Stimulated activated naive CD8-positive, alpha-beta T cell treated with anti-CD3 and anti-CD28 coated beads, Interleukin-15, Interleukin-2, amounts not matched to agents 100 ng/mL and 50 ng/mL, for 24 hours (primary cell): ENCODE results near the gene SLC6A1.

Source experiments
- H3K27ac Mint-ChIP-seq: one replicate; pipeline ENCODE4 v1.8.0; 2021; ENCODE audit warnings: mild to moderate bottlenecking, mixed read lengths
- H3K27me3 Mint-ChIP-seq: one replicate; pipeline ENCODE4 v1.8.0; 2021; ENCODE audit warnings: mixed read lengths
- H3K36me3 Mint-ChIP-seq: one replicate; pipeline ENCODE4 v1.8.0; 2021; ENCODE audit warnings: low read depth, mixed read lengths
- H3K4me1 Mint-ChIP-seq: one replicate; pipeline ENCODE4 v1.8.0; 2021; ENCODE audit warnings: low read depth, mixed read lengths
- H3K4me3 Mint-ChIP-seq: one replicate; pipeline ENCODE4 v1.8.0; 2021; ENCODE audit warnings: mild to moderate bottlenecking, mixed read lengths
- H3K9me3 Mint-ChIP-seq: one replicate; pipeline ENCODE4 v1.8.0; 2021; ENCODE audit warnings: mixed read lengths

SLC6A1 gene

DNA sequence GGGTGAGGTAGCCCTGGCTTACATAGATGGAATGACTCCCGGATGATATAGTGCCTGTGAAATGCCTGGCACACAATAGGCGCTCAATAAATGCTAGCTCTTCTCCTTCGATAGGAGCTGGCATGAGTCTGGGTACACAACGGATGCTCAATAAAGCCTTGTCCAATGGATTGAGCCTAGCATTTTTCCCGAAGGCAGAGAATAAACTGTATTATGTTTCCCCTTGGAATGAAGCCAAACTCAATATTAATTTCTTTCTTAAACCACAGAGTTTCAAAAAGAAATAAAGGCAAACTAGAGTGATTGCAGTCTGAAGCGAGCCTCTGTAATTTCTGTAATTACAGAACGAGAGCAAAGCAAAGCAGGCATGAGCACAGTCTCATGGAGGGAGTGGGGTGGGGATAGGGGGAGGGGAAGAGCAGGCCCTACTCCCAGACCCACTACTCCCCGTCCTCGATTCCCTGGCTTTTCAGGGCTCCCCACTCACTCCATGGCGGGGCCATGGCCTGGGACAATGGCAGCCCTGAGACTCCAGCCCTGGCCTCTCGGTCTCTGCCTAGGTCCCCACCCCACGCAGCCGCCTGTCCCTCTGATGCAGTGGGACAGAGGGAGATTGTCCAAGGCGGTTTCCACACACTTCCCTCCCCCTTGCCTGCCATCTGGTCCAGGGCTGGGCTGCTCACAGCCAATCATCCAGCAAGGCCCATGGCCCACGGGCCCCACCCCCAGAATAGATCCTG, 18.0 kb downstream of the SLC6A1 start:
- no peak overlapping the region for H3K27ac Mint-ChIP-seq
- H3K27me3 Mint-ChIP-seq = peaks cover 5% of the 10 kb centered on the region
- no peak overlapping the region for H3K4me3 Mint-ChIP-seq
- H3K9me3 Mint-ChIP-seq = no peaks in the 10 kb centered on the region
- no peaks in the 10 kb centered on the region for H3K4me1 Mint-ChIP-seq
- H3K36me3 Mint-ChIP-seq = no peaks in the 10 kb centered on the region

DNA sequence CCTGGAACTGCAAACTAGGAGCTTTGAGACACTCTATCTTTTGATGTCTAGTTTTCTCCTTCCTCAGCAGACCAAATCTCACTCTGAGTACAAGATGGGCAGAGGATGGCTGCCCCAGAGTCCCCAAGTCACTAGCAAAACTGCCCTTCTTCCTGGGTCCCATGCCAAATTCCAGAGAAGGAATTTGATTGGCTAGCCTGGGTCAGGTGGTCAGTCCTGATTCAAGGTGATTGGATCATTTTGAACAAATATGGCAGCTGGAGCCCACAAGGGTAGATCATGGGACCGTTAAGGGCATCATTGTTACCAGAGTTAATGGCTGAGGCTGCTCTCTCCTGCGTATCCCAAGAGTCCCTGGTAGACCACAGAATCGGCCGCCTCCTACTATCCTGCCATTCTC, 21.7 kb downstream of the SLC6A1 start:
- no peak overlapping the region for H3K27ac Mint-ChIP-seq
- H3K9me3 Mint-ChIP-seq = no peaks in the 10 kb centered on the region
- H3K4me3 Mint-ChIP-seq = no peak overlapping the region
- H3K36me3 Mint-ChIP-seq = no peaks in the 10 kb centered on the region
- H3K4me1 Mint-ChIP-seq = no peaks in the 10 kb centered on the region
- peaks cover 7% of the 10 kb centered on the region for H3K27me3 Mint-ChIP-seq

DNA sequence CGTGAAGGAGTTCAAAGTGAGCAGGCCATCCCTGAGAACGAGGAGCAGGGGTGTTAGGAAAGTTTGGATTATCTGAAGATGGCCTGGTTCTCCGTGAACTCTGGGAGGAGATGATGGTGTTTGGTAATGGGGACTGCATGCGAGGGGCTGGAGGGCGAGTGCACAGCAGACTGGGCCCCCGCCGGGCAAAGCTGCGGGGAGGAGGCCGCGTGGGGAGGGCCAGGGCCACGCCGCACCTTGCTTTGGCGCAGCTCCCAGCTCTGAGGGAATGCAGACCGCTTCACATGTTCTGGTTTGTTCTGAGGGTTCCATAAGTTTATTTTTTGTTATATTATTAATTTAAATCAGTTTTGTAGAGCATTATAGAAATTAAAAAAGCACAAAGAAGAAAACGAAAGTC, 22.2 kb downstream of the SLC6A1 start:
- peaks cover 7% of the 10 kb centered on the region for H3K27me3 Mint-ChIP-seq
- H3K36me3 Mint-ChIP-seq = no peaks in the 10 kb centered on the region
- H3K27ac Mint-ChIP-seq = no peak overlapping the region
- H3K4me1 Mint-ChIP-seq = no peaks in the 10 kb centered on the region
- no peaks in the 10 kb centered on the region for H3K9me3 Mint-ChIP-seq
- no peak overlapping the region for H3K4me3 Mint-ChIP-seq

DNA sequence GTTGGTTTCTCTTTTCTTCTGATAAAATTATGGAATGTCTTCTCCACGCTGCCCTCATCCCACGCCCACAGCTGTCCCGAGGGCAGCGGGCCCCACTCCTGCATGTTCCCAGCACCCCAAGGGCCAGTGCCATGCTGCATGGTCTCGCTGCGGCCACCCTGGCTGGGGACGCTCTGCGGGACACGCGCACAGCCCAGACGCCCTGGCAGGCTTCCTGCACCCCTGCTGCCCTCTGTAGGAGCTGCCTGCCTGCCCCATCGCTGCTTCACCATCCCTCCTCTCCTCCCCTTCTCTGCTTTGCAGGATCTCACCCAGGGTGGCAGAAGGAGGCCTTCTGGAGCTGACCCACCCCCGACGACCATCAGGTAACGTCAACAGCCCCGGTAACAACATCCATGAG, 22.8 kb downstream of the SLC6A1 start:
- Mint-ChIP-seq H3K4me3 (no peak overlapping the region), H3K36me3 (no peaks in the 10 kb centered on the region), H3K4me1 (no peaks in the 10 kb centered on the region), H3K27ac (no peak overlapping the region), H3K27me3 (peaks cover 7% of the 10 kb centered on the region), H3K9me3 (no peaks in the 10 kb centered on the region)

DNA sequence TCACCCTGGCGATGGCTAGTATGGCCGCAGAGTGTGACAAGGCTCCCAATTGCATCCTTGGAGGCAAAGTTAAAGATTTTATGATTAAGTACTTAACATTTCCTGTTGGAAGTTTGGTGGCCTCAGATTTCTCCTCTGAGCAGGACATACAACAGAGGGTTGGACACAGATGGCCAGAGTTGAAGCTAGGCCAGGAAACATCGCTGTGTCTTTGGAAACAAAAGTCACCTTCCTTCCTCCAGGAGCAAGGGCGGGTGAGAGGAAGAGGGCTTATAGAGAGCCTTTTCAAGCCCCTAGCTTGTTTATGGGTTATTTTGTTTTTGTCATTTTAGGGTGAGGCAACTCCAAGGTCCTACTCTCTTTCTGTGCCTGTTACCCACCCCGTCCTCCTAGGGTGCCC, 24.2 kb downstream of the SLC6A1 start:
- no peaks in the 10 kb centered on the region for H3K9me3 Mint-ChIP-seq
- no peak overlapping the region for H3K4me3 Mint-ChIP-seq
- H3K27me3 Mint-ChIP-seq = peaks cover 7% of the 10 kb centered on the region
- no peak overlapping the region for H3K27ac Mint-ChIP-seq
- H3K4me1 Mint-ChIP-seq = no peaks in the 10 kb centered on the region
- no peaks in the 10 kb centered on the region for H3K36me3 Mint-ChIP-seq

DNA sequence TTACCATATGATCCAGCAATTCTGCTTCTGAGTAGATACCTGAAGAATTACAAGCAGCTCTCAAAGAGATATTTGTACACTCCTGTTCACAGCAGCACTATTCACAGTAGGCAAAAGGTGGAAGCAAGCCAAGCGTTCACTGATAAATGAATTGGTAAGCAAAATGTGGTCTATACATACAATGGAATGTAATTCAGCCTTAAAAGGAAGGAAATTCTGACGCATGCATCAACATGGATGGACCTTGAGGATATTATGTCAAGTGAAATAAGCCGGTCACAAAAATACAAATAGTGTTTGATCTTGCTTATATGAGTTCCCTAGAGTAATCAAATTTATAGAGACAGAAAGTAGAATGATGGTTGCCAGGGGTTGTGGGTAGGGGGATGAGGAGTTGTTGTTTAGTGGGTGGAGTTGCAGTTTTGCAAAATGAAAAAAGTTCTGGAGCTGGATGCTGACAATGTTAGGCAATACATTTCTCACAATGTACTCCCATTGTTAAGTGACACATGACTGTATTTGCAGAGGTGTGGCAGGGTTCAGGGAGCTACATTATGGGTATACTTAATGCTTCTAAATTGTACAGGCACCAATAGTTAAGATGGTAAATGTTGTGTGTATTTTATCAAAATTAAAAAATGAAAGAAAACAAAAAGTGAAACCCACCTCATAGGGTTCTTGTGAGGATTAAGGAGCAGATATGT, 26.7 kb downstream of the SLC6A1 start:
- Mint-ChIP-seq H3K36me3 (no peaks in the 10 kb centered on the region), H3K27me3 (peaks cover 3% of the 10 kb centered on the region), H3K4me3 (no peak overlapping the region), H3K9me3 (no peaks in the 10 kb centered on the region), H3K4me1 (no peaks in the 10 kb centered on the region), H3K27ac (no peak overlapping the region)

DNA sequence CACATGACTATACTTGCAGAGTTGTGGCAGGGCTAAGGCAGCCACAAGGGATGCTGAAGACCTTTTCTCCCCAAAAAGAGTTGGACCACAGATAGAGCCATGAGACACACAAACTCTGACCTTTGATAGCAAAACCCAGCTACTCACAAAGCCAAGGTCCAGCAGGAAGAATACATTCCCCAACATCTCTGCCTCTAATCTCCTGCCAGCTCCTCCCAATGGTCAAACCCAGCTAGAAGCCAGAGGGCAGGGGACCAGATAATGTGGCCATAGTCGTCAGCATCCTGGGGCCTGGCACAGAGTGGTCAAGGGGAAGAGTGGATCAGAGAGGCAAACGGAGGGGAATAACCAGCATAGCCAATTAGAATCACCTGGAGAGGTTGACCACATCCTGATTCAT, 28.2 kb downstream of the SLC6A1 start:
- H3K36me3 Mint-ChIP-seq = no peaks in the 10 kb centered on the region
- H3K9me3 Mint-ChIP-seq = no peaks in the 10 kb centered on the region
- no peak overlapping the region for H3K27ac Mint-ChIP-seq
- no peaks in the 10 kb centered on the region for H3K4me1 Mint-ChIP-seq
- H3K27me3 Mint-ChIP-seq = peaks cover 3% of the 10 kb centered on the region
- no peak overlapping the region for H3K4me3 Mint-ChIP-seq

DNA sequence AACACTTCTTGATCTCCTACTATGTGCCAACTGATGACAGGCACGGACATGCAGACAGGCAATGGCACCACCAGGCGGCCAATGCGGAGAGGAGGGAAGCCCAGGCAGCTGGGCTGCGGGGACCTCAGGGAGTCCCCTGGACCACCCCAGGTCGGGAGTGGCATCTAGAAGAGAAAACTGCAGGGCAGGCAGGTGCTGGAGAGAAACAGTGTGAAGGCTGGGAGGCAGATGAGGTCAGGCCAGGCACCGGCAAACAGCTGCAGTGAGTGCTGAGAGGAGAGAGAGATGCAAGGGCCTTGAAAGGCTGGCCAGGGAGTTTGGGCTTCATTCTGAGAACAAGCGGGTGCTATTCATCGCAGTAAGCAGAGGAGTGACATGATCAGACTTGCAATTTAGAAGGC, 29.1 kb downstream of the SLC6A1 start:
- Mint-ChIP-seq H3K36me3 (no peaks in the 10 kb centered on the region), H3K4me1 (no peaks in the 10 kb centered on the region), H3K27ac (no peak overlapping the region), H3K9me3 (peaks cover 4% of the 10 kb centered on the region), H3K4me3 (no peak overlapping the region), H3K27me3 (peaks cover 3% of the 10 kb centered on the region)

DNA sequence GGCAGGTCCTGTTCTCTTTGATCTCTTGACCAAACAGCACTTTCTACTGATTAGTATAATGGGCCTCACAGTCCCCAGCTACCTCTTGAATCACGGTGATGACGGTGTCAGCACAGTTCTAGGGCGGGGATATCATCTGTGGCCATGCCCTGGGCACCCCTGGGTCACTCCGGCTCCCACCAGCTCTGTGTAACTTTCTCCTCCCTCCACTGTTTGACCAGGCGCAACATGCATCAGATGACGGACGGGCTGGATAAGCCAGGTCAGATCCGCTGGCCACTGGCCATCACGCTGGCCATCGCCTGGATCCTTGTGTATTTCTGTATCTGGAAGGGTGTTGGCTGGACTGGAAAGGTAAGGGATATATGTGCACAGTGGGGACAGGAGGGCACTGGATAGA, 29.6 kb downstream of the SLC6A1 start:
- Mint-ChIP-seq H3K27ac (no peak overlapping the region), H3K36me3 (no peaks in the 10 kb centered on the region), H3K27me3 (peaks cover 3% of the 10 kb centered on the region), H3K4me3 (no peak overlapping the region), H3K9me3 (peaks cover 8% of the 10 kb centered on the region), H3K4me1 (no peaks in the 10 kb centered on the region)

DNA sequence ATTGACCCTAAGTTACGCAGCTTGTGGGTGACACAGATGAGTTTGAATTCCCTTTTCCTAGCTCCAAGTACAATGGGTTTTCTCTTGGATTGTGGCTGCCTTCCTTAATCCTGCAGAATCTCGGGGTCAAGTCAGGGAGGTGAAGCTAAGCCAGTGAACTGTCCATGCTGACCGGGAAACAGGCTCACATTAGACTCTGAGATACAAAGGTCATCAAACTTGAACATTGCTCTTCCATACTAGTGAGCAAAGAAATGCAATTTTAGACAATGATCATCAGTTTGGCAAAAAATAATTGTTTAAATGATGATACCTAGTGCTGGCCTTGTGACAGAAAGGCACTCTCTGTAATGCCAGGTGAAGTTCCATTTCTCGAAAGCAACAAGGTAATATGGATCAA, 31.6 kb downstream of the SLC6A1 start:
- Mint-ChIP-seq H3K27me3 (no peaks in the 10 kb centered on the region), H3K27ac (no peak overlapping the region), H3K4me1 (no peaks in the 10 kb centered on the region), H3K9me3 (peaks cover 8% of the 10 kb centered on the region), H3K4me3 (no peak overlapping the region), H3K36me3 (no peaks in the 10 kb centered on the region)

DNA sequence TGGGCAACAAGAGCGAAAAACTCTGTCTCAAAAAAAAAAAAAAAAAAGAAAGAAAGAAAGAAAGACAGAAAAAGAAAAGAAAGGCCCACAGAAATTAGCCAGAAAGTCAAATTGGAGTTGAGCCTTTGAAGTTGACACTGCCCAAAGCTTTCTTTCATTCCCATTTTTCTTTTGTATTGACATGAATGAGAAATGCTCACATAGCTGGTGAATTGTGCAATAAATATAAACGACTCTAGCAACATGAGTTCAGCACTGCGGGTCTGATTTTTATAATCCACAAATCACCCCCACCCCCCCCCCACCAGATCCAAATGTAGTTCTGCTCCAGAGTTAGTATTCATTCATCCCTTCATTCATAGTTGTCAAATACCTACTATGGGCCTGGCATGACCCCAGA, 37.4 kb downstream of the SLC6A1 start:
- peaks cover 8% of the 10 kb centered on the region for H3K9me3 Mint-ChIP-seq
- no peaks in the 10 kb centered on the region for H3K36me3 Mint-ChIP-seq
- no peak overlapping the region for H3K4me3 Mint-ChIP-seq
- H3K4me1 Mint-ChIP-seq = no peaks in the 10 kb centered on the region
- H3K27ac Mint-ChIP-seq = no peak overlapping the region
- H3K27me3 Mint-ChIP-seq = peaks cover 10% of the 10 kb centered on the region

DNA sequence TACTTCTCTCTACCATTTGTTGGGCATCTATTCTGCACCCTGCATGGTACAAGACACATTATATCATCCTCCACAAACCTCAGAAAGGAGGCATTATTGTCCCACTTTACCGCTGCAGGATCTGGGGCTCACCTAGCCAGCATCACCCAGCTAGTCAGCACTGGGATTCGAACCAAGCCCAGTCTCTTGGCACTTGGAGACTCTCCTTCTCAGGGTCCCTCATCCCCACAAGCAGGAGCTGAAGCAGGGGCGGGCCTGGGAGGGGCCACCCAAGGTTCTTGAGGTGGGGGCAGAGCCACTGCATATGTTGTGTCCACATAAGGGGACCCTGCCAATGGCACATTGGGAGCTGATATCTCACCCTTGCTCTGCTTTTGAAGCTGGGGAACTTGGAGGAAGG, 41.3 kb downstream of the SLC6A1 start:
- peaks cover 49% of the 10 kb centered on the region for H3K27me3 Mint-ChIP-seq
- no peaks in the 10 kb centered on the region for H3K9me3 Mint-ChIP-seq
- H3K36me3 Mint-ChIP-seq = no peaks in the 10 kb centered on the region
- no peak overlapping the region for H3K4me3 Mint-ChIP-seq
- no peak overlapping the region for H3K27ac Mint-ChIP-seq
- no peaks in the 10 kb centered on the region for H3K4me1 Mint-ChIP-seq

DNA sequence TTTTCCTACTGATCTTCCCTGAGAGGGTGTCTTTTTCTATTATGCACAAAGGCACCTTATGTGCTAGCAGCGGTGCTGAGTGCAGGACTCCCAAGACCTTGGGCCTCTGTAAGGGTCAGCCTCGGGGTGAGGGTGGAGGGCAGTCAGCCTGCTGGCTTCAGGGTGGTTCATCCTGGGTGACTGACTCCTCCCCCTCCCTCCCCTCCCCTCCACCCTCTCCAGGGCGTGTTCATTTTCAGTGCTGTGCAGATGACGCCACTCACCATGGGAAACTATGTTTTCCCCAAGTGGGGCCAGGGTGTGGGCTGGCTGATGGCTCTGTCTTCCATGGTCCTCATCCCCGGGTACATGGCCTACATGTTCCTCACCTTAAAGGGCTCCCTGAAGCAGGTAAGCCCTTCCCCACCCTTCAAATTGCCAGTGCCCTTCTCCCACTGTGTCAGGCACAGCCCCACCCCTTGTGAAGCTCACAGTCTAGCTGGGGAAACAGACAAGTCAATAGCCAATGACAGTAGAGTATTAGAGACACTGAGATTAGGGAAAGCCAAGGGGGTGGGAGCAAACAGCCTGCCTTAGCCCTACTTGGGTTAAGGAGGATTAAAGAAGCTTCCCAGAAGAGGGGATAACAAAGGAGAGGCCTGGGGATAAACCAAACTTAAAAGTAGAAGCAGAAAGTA, 41.9 kb downstream of the SLC6A1 start:
- peaks cover 53% of the 10 kb centered on the region for H3K27me3 Mint-ChIP-seq
- no peak overlapping the region for H3K27ac Mint-ChIP-seq
- H3K9me3 Mint-ChIP-seq = no peaks in the 10 kb centered on the region
- no peaks in the 10 kb centered on the region for H3K36me3 Mint-ChIP-seq
- H3K4me1 Mint-ChIP-seq = no peaks in the 10 kb centered on the region
- H3K4me3 Mint-ChIP-seq = no peak overlapping the region

DNA sequence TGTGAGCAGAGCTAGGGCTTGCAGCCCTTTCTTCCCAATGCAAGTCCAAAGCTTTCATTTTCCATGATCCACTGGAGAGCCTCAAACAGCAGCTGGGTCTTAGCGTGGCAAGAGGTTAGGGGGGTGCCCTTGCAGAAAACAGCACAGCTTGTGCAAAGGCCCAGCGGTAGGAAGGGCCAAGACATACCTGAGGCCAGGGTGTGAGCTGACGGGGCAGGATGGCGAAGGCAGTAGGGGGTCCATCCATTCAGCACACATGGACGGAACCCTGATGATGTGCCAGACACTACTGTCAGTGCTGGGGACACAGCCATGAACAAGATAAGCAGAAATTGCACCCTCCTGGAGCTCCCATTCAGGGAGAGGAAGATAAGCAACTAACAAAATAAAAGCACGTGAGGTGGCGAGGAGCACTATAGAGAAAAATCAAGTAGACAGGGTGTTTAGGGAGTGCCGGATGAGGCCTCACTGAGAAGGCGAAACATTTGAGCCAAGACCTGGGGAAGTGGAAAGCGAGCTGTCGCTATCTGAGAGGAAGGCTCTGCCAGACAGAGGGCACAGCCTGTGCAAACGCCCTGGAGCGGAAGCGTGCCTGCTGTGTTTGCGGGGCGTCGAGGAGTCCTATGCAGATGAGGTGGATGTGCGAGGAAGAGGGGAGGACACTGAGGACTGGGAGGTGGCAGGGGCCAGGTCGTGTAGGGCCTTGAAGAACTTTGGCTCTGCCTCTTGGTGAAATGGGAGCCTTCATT, 43.4 kb downstream of the SLC6A1 start:
- no peaks in the 10 kb centered on the region for H3K36me3 Mint-ChIP-seq
- no peaks in the 10 kb centered on the region for H3K4me1 Mint-ChIP-seq
- no peak overlapping the region for H3K27ac Mint-ChIP-seq
- no peak overlapping the region for H3K4me3 Mint-ChIP-seq
- no peaks in the 10 kb centered on the region for H3K9me3 Mint-ChIP-seq
- H3K27me3 Mint-ChIP-seq = peaks cover 55% of the 10 kb centered on the region
